ENCODE data around the gene MRPL4.
"Not testable (repeated sequence)": the region's sequence is repeated elsewhere in the genome, so short reads cannot be mapped to it uniquely, and the experiment has no call there.

Gene MRPL4

GRCh38 chr19:10230861-10231611 is 21.0 kb upstream of the MRPL4 start, which contains the start of gene S1PR2:
TSS of gene S1PR2 (minus strand) at chr19:10231331. CDS start at chr19:10224905, 6,426 bp downstream.
- DNase-seq, result peak; percentile 72

- no peak for DNase-seq
These were observed 20.3 kb upstream of the MRPL4 start for GRCh38 chr19:10231612-10232228.

GRCh38 chr19:10233946-10234345 is 18.1 kb upstream of the MRPL4 start:
- no peak for DNase-seq

DNA sequence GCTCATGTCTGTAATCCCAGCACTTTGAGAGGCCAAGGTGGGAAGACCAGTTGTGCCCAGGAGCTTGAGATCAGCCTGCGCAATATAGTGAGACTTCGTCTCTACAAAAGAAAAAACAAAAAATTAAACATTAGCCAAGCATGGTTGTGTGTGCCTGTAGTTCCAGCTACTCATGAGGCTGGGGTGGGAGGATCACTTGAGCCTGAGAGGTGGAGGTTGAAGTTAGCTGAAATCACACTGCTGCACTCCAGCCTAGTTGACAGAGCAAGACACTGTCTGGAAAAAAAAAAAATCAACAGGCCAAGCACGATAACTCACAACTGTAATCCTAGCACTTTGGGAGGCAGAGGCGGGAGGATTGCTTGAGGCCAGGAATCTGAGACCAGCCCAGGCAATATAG is 17.0 kb upstream of the MRPL4 start:
- DNase-seq, result no peak

DNA sequence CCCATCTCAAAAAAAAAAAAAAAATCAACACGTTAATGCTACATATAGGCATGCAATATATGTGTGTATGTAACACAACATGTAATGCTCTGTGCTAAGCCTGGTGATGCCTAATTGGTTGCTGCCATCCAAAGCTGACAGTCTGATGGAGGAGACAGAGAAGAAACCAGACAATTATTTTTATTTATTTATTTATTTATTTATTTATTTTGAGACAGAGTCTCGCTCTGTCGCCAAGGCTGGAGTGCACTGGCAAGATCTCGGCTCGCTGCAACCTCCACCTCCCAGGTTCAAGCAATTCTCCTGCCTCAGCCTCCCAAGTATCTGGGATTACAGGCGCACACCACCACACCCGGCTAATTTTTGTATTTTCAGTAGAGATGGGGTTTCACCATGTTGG is 16.6 kb upstream of the MRPL4 start:
- not testable (repeated sequence) for DNase-seq

- peak; percentile 42 for DNase-seq
These were observed 14.3 kb upstream of the MRPL4 start for GRCh38 chr19:10237702-10238101.

DNA sequence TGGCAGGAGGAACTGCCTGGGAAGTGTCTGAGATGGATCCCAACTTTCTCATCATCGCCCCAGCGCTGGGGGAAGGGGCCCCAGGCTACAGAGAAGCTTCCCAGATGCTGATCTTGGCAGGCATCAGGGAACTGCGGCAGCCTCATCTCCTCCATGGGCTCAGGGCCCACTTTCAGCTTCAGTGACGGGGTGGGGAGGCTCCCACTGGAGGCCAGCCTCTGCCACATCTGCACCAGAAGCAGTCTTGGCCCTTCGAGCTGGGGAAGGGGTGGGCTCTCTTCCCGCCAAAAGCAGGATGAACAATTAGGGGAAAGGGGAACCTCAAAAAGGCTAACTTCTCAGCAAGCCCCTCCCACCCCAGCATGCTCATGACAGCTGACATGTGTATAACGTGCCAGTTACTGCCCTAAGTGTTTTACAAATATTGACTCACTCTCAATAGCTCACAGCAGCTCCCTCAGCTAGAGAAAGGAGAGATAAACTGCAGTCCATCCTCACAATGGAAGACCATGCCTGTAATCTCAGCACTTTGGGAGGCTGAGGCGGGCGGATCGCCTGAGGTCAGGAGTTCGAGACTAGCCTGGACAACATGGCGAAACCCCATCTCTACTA is 13.7 kb upstream of the MRPL4 start:
- DNase-seq, result peak; percentile 97

- not testable (repeated sequence) for DNase-seq
These were observed 10.1 kb upstream of the MRPL4 start for GRCh38 chr19:10241826-10242449.

- no peak for DNase-seq
These were observed 8.4 kb upstream of the MRPL4 start for GRCh38 chr19:10243606-10244005.

GRCh38 chr19:10245189-10245939 is 6.7 kb upstream of the MRPL4 start:
- no peak for DNase-seq

DNA sequence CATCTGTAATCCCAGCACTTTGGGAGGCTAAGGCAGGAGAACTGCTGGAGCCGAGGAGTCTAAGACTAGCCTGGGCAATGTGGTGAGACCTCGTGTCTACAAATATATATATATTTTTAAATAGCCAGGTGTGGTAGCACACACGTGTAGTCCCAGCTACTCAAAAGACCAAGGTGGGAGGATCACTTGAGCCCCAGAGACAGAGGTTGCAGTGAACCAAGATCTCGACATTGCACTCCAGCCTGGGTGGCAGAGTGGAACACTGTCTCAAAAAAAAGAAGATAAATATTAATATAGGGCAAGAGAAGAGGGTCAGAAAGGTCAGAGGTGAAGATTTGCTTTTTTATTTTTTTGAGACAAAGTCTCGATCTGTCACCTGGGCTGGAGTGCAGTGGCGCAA is 5.5 kb upstream of the MRPL4 start:
- no peak for DNase-seq

DNA sequence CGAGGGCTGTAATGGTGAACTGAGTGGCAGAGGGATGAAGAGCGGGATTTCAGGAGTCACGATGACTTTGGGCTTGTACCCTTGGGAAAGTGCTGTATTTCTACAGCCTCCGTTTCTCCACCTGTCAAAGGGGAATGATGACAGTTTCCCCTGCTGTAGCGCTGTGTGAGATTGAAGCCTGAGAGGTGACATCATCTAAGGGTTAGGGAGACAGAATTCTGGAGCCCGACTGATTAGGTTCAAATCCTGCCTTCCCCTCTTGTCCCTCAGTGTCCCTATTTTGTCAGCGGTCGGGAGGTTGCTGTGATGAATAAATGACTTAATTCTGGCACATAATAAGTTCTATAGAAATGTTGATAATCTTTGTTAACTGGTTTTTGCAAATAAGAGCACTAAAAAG is 693 bp downstream of the MRPL4 start:
- DNase-seq, result no peak

GRCh38 chr19:10254244-10254643 is 2.2 kb downstream of the MRPL4 start:
- no peak for DNase-seq

DNA sequence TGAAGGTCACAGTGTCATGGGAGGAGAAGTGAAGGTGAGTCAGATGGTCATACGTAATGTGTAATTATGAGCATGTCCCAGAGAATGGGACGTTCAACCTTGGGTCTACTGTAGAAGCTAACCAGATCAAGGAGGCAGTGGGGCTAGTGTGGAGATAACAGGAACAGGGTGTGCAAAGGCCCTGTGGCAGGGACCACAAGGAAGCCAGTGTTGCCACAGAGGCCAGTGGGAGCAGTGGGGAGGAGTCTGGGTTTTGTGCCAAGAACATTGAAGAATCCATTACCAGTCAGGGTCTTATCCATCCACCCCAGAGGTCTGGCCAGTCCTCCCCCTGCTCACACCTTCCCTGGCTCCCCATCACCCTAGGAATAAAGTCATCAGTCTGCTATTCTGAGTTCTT is 3.3 kb downstream of the MRPL4 start:
- no peak for DNase-seq

- no peak for DNase-seq
These were observed 4.5 kb downstream of the MRPL4 start for GRCh38 chr19:10256551-10256950.

- DNase-seq, result no peak
These were observed 5.1 kb downstream of the MRPL4 start for GRCh38 chr19:10256970-10257615.

- no peak for DNase-seq
These were observed 6.2 kb downstream of the MRPL4 start for GRCh38 chr19:10258080-10258710.

DNA sequence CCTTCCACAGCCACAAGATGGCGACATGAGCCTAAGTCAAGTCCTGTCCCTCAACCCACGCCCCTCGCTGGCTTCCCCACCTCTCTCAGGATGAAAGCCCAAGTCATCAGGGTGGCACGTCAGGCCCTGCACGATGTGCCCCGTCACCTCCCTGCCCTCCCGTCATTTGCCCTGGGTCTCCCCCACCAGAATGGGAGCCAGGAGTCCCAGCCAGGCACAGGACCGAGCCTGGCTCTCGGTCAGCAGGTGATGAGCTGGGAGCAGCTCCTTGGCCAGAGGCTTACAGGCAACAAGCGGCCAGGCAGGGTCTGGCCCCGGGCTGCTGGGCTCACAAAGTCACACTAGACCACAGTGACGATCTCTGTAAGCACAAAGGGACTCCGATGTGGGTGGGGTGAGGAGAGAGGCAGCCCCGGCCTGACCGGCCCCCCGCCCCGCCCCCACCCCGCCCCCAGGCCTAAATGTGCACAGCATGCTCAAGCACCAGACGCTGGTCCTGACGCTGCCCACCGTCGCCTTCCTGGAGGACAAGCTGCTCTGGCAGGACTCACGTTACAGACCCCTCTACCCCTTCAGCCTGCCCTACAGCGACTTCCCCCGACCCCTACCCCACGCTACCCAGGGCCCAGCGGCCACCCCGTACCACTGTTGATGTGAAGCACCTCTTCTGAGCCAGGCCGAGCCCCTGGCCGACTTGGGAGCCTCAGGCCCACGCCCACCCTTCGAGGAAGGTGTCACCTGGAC is 7.3 kb downstream of the MRPL4 start:
- peak; percentile 64 for DNase-seq

DNA sequence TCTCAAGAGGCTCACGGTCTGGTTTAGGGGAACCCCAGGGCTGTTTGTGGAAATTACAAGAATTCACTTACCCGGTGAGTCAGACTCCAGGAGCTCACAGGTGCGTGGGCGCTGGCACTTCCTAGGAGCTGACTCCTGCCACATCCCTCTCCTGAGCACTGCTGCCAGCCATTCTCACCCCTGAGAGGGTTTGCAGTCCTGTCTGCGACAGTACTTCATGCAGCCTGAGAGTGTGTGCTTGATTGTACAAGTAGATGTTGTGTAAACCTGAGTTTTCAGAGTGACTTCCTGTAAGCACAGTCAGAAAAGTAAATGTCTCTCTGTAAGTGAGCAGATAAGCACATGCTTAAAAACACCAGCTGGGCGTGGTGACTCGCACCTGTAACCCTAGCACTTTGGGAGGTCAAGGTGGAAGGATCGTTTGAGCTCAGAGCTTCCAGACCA is 8.1 kb downstream of the MRPL4 start:
- no peak for DNase-seq

- no peak for DNase-seq
These were observed 10.8 kb downstream of the MRPL4 start for GRCh38 chr19:10262771-10263170.

DNA sequence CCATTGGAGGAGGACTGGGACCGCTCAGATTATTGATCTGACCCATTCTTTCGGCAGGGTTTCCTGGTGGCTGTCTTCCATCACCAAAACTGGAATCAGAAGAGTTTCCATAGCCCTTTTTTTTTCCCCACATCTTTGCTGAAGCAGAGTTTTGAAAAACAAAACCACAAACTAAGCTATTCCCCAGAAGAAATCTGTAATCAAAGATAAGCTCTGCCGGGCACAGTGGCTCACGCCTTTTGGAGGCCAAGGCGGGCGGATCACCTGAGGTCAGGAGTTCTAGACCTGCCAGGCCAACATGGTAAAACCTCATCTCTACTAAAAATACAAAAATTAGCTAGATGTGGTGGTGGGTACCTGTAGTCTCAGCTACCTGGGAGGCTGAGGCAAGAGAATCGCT is 14.7 kb downstream of the MRPL4 start:
- DNase-seq, result no peak

Measured in NCI-H1092 treated with DMSO at 0.1 percent for 48 hours (cell line).